GM21825 (cell line): ENCODE data around the gene PTGES2.

Experiments used
- ATAC-seq: cut with Tn5 transposase; IDR thresholded peaks from one replicate; pipeline ENCODE4 v1.9.1; 2021; ENCODE audit warnings: mild to moderate bottlenecking, moderate library complexity; ENCODE audit not compliant: unreplicated experiment

PTGES2 gene

GRCh38 chr9:128127568-128127989 is at the start of gene PTGES2:
Gene PTGES2 (minus strand): TSS chr9:128127729. CDS start chr9:128127717, 12 bp downstream.
- ATAC-seq: peak; percentile 63

GRCh38 chr9:128175726-128176125 is 48.2 kb upstream of the PTGES2 start:
- ATAC-seq: no peak

- no peak for ATAC-seq
Observed at GRCh38 chr9:128175102-128175563, 47.6 kb upstream of the PTGES2 start.

- no peak for ATAC-seq
Observed at GRCh38 chr9:128174062-128174461, 46.5 kb upstream of the PTGES2 start.

- ATAC-seq: no peak
Observed at GRCh38 chr9:128169925-128170324, 42.4 kb upstream of the PTGES2 start.

- no peak for ATAC-seq
Observed at GRCh38 chr9:128169492-128169891, 42.0 kb upstream of the PTGES2 start.

DNA sequence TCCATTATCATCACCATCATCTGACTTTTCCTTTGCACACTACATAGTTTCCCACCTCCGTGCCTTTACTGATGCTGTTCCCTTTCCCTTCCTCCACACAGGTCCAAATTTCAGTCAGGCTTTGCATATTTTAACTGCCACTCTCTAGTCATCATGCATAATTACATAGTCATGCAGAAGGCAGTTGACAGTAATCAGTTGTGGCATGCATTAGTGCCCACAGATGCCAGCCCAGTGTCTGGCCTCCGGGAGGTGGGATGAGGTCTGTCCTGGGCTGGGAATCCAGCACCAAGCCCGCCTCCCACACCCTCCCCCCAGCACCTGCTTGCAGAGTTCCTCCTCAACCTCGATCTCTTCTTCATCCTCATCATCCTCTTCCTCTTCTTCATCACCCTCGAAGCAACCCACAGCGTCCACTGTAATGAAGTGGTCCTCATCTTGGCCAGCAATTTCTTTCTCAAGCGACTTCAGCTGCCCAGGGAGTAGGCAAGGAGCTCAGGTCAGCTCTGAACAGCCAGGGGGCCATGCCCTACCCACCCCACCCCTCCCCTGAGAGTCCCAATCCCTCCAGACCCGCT is 41.3 kb upstream of the PTGES2 start:
- ATAC-seq: no peak

GRCh38 chr9:128167209-128167608 is 39.7 kb upstream of the PTGES2 start:
- no peak for ATAC-seq

DNA sequence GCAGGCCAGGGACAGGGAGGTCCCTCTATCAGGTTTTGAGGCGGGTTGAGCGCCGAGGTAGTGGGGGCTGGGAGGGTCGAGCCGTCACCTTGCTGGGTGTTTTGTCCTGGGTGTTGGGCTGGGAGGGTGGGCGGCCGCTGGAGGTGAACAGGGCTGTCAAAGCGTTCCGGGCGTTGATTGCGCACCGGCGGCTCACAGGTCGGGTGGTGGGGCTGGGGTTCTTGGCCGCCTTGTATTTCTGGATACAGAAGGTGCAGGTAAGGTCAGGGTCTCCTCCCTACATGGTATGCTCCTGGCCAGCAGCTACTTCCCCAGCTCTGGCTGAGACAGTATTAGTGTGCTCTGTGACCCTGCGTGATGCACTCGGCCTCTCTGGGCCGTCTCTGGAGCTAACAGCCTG is 38.6 kb upstream of the PTGES2 start:
- ATAC-seq: no peak

DNA sequence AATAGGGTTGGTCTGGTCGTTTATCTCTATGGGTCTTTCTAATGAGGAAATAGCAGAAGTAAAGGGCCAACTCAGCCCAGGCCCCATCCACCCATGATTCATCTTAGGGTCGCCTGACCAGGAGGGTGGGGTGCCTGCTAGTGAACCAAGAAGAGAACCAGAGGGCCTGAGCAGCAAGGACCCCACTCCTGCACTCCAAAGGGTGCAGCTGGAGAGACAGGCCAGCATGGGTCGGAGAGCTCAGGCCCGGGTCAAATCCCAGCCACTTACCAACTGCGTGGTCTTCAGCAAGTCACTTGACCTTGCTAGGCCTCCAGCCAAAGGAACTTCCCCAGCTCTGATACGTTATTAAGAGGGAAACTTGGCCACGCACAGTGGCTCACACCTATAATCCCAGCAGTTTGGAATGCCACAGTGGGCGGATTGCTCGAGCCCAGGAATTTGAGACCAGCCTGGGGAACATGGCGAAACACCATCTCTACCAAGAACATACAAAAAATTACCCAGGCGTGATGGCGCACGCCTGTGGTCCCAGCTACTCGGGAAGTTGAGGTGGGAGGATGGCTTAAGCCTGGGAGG is 36.9 kb upstream of the PTGES2 start:
- ATAC-seq: no peak

DNA sequence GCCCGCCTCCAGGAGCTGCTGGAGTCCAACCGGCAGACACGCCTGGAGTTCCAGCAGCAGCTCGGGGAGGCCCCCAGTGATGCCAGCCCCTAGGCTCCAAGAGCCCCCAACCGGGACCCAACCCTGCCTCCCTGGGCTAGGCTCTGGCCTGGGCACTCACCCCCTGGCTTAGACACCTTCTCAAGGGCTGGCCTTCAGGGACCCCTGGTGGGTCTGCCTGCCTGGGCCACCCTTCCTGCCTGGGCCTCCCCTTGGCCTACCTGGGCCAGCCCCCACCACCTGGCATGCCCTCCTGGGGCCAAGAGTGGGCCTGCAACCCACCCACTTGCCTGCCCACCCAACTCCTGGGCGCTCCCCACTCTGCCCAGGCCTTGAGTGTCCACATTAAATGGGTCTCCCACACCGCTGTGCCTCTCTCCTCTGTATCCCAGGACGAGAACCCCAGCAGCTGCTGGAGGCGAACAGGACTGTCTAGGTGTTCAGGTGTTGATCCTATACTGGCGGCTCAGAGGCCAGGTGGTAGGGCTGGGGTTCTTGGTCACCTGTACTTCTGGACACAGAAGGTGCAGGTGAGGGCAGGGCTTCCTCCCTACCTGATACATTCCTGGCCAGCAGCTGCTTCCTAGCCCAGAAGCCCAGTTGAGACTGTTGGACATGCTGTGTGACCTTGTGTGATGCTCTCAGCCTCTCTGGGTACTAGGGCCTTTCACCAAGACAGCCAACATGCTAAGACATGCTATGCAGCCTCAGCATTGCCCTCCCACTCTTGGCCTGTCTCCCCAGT is 36.2 kb upstream of the PTGES2 start:
- ATAC-seq: no peak

DNA sequence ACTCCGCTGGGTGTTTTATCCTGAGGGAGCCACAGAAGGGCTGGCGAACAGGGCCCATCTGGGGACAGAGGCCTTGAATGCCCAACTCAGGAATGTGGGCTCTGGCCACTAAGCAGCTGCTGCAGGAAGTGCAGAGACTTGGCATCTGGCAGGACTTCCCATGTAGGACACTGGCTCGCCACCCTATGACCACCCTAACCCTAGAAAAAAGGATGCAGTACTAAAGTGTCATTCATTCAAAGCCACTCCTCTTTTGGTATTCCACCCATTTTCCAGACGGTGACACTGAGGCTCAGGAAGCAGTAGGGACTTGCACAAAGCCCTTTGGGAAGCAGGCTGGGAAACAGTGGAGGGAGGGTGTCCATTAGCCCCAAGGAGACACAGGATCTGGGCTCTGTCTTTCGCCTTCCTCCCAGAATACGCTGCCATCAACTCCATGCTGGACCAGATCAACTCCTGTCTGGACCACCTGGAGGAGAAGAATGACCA is 35.5 kb upstream of the PTGES2 start:
- no peak for ATAC-seq

GRCh38 chr9:128162215-128163026 is 34.9 kb upstream of the PTGES2 start:
- ATAC-seq: no peak

DNA sequence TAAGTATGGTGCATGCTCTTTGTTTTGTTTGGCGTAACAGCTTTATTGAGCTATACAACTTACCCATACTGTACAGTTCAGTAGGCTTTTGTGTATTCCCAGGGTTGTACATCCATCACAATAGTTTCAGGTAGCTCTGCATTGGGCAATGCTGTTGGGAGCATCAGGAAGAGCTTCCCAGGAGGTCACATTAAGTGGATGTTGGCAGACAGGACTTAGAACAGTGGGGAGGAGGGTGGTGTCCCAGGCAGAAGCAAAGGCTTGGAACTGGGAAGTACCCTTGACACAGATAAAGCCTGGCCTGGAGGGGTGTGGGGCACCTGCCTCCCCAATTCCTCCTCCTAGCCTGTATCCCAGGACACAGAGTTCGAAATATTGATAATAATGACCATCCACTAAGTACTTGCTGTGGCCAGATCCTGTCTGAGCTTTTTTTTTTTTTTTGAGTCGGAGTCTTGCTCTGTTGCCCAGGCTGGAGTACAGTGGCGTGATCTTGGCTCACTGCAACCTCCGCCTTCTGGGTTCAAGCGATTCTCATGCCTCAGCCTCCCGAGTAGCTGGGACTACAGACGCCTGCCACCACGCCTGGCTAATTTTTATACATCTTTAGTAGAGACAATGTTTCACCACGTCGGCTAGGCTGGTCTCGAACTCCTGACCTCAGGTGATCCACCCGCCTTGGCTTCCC is 33.8 kb upstream of the PTGES2 start:
- ATAC-seq: no peak

DNA sequence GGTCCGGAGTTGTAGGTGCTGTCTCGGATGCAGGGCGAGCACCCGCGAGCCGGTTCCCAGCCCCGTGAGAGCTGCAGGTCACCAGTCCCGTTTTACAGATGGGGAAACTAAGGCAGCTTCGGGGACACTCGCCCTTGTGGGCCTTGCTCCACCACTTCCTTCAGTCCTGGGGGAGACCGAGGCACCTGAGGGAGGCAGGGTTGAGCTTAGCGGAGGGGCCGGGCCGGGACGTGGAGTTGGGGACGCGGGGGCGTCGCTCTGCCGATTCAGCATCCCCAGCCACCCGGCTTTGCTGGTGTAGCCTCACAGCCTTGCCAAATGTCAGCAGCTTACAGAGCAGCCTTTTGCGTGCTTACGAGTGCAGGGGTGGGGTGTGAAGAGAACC is 33.1 kb upstream of the PTGES2 start:
- ATAC-seq: peak; percentile 3

- ATAC-seq: peak; percentile 67
Observed at GRCh38 chr9:128159784-128160602, 32.5 kb upstream of the PTGES2 start, which contains the start of gene BBLN. Gene BBLN (plus strand): TSS chr9:128160265. CDS start chr9:128160408, 143 bp downstream.

DNA sequence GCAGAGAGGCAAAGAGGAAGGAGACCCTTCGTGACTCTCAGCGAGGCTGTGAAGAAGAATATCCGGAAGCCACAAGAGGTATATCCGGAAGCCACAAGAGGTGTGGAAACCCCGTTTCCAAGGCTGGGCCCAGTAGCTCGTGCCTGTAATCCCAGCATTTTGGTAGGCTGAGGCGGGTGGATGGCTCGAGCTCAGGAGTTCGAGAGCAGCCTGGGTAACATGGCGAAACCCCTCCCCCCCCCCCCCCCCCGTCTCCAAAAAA is 31.9 kb upstream of the PTGES2 start:
- no peak for ATAC-seq

DNA sequence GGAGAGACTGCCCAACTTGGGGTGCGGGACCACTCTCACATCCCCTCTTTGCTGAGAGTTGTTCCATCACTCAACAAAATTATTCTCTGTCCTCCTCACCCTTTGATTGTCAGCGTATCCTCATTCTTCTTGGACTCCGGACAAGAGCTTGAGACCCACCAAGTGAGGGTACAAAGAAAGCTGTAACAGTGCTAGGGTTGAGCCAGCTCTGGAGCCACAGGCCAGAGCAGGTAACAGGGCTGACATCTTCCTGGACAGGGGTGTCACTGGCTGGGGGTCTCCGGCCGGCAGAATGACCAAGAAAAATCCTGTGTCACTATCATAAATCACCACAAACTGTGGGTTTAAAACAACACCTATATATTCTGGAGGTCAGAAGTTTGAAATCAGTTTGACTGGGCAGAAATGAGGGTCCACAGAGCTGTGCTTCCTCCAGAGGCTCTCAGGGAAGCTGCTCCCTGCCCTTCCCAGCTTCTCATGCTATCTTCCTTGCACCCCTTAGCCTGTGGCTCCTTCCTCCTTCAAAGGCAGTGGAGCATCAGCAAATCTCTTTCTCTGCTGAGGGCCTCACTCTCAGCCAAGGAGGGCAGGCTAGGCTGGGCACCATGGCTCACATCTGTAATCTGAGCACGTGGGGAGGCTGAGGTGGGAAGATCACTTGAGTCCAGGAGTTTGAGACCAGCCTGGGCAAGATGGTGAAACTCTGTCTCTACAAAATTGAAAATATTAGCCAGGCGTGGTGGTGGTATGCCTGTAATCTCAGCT is 28.4 kb upstream of the PTGES2 start:
- no peak for ATAC-seq
